Measurements from ENCODE around the gene KTI12. TPM values are rescaled to one million over a fixed set of nuclear protein-coding genes. Genes with fewer than 3 reads are reported as not detected.
A peak's percentile ranks its signal among the peaks of the same experiment; 100 is the strongest.

The KTI12 gene
- polyA plus RNA-seq, 2 of the 4 experiments (the other 2 are of a cell fraction) = 11.8 to 12.0 TPM

DNA sequence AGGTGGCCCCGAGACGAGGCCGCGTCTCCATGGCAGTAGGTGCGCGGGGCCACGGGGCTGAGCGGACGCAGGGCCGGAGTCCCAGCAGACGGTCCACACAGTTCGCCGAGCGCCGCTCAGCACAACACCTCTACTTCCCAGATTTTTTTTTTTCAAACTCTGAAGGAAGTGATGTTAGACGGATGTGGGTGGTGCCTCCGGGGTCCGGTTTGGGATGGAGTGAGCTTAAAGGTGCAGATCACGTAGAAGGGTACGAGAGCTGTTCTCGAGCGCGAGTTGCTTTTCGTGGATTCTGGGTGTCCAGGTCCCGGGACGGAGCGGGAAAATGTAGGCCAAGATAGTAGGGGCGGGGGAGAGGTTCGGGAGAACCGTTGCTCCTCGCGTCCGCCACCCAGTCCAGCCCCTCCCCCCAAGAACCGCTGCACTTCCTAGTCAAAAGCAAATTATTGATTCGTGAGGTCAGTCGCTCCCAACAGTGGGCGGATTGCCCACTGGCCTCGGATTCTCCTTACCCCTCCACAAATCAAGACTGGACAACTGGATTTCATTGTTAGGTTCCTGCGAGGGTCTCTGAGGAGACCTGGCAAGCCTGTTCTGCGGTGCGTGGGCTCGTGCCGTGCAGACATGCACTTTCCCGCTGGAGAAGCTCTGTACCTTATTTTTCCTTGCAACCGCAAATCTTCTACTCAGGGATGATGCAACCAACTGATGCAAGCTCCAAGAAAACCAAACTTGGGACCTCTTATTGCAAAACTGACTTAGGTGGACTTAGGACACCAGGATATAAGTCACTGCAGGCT is 21.7 kb upstream of the KTI12 start, which contains the start of gene TXNDC12 (continued):
- TF ChIP-seq EHMT2 (IDR thresholded peaks at IDR 0.05; ENCODE audit: low read depth) (no peak), CBX2 (IDR thresholded peaks at IDR 0.05; ENCODE audit: borderline replicate concordance, low read depth) (no peak), KDM5A (IDR thresholded peaks at IDR 0.05) (no peak; the same call in 1 of the 2 replicates), NR3C1 (IDR thresholded peaks at IDR 0.05) (no peak), CHD2 (IDR thresholded peaks at IDR 0.05; ENCODE audit: low read length, partially characterized antibody) (peak; percentile 31), SMC3 (IDR thresholded peaks at IDR 0.05) (no peak), EHF (CRISPR knock-in tag; IDR thresholded peaks at IDR 0.05) (no peak), EP300 (IDR thresholded peaks at IDR 0.05) (no peak), TP53 (CRISPR knock-in tag; IDR thresholded peaks at IDR 0.05) (no peak), RNF2 (IDR thresholded peaks at IDR 0.05; ENCODE audit: borderline replicate concordance, low read depth) (no peak), BHLHE40 (IDR thresholded peaks at IDR 0.05; ENCODE audit: low read depth, low read length) (no peak), JUN (IDR thresholded peaks at IDR 0.05) (peak; percentile 41 to 69; a peak in 4 of 5 replicates), TFCP2L1 (CRISPR knock-in tag; IDR thresholded peaks at IDR 0.05) (no peak), GATA3 (IDR thresholded peaks at IDR 0.05; ENCODE audit: borderline replicate concordance) (no peak), FOSL2 (IDR thresholded peaks at IDR 0.05) (no peak), FOSL2 (CRISPR knock-in tag; IDR thresholded peaks at IDR 0.05) (no peak), SREBF2 (IDR thresholded peaks at IDR 0.05) (no peak), KDM1A (IDR thresholded peaks at IDR 0.05; ENCODE audit: low read depth) (no peak), HOXB13 (CRISPR knock-in tag; IDR thresholded peaks at IDR 0.05; ENCODE audit: low read depth) (no peak), ZNF302 (CRISPR knock-in tag; IDR thresholded peaks at IDR 0.05) (no peak), JUNB (IDR thresholded peaks at IDR 0.05) (no peak), CBX8 (IDR thresholded peaks at IDR 0.05) (no peak), RFX5 (IDR thresholded peaks at IDR 0.05) (no peak)
- TF ChIP-seq, protein P1, sequence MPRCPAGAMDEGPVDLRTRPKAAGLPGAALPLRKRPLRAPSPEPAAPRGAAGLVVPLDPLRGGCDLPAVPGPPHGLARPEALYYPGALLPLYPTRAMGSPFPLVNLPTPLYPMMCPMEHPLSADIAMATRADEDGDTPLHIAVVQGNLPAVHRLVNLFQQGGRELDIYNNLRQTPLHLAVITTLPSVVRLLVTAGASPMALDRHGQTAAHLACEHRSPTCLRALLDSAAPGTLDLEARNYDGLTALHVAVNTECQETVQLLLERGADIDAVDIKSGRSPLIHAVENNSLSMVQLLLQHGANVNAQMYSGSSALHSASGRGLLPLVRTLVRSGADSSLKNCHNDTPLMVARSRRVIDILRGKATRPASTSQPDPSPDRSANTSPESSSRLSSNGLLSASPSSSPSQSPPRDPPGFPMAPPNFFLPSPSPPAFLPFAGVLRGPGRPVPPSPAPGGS (IDR thresholded peaks at IDR 0.05) = no peak; the same call in 2 of the 3 replicates
- TF ChIP-seq, protein P2, sequence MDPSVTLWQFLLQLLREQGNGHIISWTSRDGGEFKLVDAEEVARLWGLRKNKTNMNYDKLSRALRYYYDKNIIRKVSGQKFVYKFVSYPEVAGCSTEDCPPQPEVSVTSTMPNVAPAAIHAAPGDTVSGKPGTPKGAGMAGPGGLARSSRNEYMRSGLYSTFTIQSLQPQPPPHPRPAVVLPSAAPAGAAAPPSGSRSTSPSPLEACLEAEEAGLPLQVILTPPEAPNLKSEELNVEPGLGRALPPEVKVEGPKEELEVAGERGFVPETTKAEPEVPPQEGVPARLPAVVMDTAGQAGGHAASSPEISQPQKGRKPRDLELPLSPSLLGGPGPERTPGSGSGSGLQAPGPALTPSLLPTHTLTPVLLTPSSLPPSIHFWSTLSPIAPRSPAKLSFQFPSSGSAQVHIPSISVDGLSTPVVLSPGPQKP (IDR thresholded peaks at IDR 0.05; ENCODE audit: low read depth, low read length) = no peak
- TF ChIP-seq, protein P3, sequence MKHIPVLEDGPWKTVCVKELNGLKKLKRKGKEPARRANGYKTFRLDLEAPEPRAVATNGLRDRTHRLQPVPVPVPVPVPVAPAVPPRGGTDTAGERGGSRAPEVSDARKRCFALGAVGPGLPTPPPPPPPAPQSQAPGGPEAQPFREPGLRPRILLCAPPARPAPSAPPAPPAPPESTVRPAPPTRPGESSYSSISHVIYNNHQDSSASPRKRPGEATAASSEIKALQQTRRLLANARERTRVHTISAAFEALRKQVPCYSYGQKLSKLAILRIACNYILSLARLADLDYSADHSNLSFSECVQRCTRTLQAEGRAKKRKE (CRISPR knock-in tag; IDR thresholded peaks at IDR 0.05; ENCODE audit: low read depth) = no peak
- TF ChIP-seq, protein P4, sequence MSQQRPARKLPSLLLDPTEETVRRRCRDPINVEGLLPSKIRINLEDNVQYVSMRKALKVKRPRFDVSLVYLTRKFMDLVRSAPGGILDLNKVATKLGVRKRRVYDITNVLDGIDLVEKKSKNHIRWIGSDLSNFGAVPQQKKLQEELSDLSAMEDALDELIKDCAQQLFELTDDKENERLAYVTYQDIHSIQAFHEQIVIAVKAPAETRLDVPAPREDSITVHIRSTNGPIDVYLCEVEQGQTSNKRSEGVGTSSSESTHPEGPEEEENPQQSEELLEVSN (IDR thresholded peaks at IDR 0.05; ENCODE audit: borderline replicate concordance, low read depth) = no peak

Data from A549 (cell line).